ENCODE results near the gene SORL1.
"Not testable (repeated sequence)": the region's sequence is repeated elsewhere in the genome, so short reads cannot be mapped to it uniquely, and the experiment has no call there.

The SORL1 gene

DNA sequence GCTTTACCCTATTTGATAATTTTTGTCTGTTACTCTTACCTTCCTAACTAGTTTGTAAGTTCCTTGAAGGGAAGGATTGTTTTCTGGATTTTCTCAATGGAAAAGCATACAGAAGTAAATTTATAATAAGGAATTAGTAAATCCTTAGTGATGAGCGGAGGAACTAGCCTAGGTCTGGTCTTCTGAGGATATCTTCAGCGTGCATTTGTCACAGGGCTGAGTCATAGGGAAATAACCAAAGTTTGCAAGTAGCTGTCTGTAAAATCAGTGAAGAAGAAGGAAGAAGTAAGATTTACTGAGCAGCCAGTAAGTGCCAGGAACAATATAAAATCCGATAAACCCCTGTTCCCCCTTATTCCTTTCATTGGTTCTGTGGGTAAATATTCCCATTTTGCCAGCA lies 163.4 kb downstream of the SORL1 start:
- FAIRE-seq (no peak), DNase-seq (ENCODE audit: low spot score) (no peak)

DNA sequence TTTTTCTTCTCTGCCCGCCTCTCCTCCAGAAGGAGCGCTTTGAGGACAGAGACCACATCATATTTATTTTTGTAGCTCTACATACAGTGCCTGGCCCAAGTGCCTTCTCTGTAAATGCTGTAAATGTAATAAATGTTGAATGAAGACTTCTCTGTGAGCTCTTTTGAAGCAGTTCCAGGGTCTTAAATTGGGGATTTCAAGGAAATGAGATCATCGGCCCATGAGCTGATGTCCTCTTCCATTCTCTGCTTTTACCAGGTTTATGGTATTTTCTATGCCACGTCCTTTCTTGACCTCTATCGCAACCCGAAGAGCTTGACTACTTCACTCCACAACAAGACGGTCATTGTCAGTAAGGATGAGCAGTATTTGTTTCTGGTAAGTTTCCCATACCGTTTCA lies 166.4 kb downstream of the SORL1 start:
- FAIRE-seq = no peak

DNA sequence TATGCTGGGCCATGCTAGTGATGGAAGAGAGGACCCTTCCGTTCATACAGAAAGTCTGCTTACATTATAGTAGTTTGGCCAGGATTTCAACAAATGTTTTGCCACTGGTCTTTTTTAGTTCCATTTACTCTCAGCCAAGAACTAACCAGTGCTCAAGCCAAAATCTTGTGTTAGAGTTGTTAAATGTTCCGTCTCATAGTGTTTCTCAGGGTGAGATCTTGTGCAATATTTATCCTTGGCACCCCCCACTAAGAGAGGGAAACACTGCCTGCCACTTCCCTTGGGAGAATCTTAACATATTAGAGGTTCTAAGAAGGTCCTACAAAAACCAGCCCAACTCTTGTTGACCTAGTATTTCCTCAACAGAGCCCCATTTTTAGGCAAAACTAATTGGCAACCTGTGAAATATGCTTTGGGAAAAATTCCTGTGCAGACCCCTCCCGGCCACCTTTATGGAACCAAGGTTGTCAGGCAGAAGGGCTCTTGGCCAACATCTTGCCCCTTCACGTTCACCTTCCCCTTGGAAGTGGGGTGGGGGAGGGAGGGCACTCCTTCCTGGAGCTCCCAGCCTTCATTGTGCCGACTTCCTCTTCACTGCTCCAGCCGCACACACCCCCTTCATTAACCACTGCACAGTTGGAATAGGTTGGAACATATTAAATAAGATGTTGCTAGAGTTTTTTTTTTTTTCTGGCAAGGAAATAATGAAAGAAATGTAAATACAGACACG lies 173.8 kb downstream of the SORL1 start:
- DNase-seq (ENCODE audit: low spot score) (no peak), FAIRE-seq (no peak)

More for the DNA sequence above, 166.4 kb downstream of the SORL1 start:
- DNase-seq (ENCODE audit: low spot score) = no peak

DNA sequence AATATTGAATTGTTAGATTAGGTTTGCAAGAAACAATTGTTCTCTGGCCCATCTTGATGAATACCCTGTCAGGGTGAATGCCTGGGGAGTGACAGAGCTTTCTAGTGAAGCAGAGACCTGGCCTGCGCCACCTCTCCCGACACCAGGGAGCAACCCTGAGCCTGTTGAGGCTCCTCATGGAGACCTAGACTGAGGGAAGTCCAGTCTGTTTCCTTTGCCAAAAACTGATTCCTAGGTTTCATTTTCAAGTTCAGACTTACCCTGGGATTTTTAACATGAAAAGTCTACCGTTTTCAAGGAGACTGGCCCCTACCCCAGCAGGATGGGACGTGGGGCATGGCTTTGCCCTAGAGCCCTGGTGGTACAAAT lies 174.4 kb downstream of the SORL1 start:
- no peak for DNase-seq (ENCODE audit: low spot score)
- FAIRE-seq = no peak

DNA sequence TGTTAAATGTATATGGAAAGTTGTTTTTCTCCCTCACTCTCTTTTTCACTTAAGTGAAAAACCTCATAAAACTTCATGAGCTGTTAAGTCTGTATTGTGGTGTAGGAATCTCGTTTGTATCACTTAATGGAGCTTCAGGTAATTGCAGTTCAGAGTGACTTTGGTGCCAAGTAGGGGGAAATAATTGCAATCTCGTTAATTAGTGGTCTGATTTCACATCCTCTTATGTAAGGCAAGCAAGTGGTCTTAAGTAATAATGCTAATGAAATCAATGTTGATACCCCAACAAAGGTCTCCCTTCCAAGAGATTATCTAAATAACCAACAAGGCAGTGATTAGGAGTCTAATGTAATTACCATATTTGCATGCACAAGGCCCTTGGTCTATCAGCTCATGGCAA lies 174.9 kb downstream of the SORL1 start:
- no peak for DNase-seq (ENCODE audit: low spot score)
- FAIRE-seq = no peak

DNA sequence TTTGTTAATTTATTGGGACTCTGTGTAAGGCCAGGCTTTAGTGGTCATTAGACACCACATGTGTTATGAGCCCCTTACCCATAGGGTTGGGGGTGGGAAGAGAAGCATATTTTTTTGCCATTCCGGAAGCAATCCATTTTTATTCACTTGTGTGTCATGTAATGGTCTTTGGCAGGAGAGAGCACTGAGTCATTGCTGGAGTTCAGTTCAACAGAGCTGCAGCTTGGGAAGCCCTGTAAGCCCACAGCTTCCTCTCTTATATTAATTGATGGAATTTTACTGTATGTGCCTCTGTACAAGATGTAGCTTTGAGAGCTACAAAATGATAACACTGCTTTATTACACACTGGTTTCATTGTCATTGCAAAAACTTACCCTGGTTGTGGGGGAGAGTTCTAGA lies 177.9 kb downstream of the SORL1 start:
- no peak for FAIRE-seq
- peak; percentile 23 for DNase-seq (ENCODE audit: low spot score)

DNA sequence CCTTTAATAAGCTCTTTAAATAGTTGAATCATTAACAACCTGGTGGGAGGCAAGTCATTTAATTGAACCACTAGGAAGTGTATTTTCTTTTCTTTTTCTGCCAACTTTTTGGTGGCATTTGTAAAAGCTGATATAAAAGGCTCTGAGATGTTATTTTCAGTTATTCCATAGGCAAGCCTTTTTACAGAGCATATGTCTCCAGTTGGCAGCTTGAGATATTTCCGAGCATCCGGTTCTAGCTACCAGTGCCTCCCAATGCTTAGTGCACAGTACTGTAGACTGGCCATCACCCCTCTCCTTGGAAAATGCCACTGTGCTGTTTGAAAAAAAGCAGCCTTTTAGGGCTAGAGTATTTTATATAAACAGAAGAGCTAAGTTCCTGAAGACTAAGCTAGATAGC lies 179.3 kb downstream of the SORL1 start:
- FAIRE-seq = no peak
- no peak for DNase-seq (ENCODE audit: low spot score)

DNA sequence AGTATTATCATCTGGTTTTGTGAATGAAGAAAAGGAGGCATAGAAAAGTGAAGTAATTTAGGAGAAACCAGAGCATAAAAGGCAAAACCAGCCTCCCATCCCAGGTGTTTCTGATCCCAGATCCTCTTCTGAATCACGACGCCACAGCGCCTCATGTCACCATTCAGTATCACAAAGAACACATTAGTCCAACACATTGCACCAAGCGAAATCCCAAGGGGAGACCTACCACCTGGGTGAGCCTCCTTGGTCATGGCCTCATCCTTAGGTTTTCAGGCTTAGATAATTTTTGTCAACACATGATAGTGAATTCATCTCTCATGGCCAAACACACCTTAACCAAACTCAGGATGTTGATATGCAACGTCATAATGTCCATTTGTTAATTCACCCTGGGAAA lies 182.2 kb downstream of the SORL1 start:
- DNase-seq (ENCODE audit: low spot score) (no peak), FAIRE-seq (no peak)

DNA sequence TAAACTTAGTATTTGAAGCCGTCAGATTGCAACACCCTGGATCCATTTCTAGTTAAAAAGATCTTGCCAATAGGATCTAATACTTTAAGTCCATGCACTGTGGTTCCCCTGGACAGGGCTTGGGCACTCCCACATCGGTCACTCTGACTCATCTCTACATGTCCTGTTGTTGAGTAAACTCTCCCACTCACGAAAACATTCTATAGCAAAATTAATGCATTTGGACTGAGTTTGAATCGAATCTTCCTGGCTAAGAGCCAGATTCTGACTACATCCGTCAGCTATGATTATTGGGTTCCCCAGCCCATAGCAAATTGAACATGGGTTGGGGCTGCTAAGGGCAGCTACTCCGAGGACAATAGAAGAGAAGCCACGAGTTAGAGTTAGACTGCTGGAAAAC lies 182.8 kb downstream of the SORL1 start:
- FAIRE-seq = no peak

DNA sequence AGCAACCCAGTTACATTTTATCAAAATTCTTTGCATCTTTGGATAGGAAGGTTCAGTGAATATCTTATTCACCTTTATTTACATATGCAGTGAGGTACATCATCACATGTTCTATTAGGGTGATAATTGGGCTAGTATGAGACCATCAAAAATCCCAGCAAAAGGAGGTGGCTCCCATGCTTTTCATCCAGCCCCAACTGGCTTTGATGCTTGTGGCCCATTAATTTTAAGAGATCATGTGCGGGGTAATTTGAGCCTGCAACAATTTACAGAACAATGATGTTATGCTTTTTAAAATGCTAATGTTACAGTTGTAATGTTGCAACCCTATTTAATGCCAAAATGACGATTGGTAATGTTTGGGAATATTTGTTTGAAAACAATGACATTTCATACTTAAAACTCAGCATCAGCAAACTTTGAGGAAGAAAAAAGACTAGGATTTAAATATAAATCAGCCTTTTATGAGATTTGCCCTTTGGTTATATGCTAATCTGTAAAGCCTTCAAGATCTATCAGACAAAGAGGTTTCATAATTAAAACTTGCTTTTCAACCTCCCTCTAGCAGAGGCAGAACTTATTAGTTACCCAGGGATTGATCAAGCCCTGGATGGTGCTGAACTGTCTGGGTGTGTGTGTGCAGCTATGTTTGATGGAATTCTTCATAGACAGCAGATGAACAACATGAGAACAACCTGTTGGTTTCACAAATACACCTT lies 184.1 kb downstream of the SORL1 start:
- DNase-seq (ENCODE audit: low spot score) (no peak), FAIRE-seq (no peak)

More for the DNA sequence above, 182.8 kb downstream of the SORL1 start:
- no peak for DNase-seq (ENCODE audit: low spot score)

DNA sequence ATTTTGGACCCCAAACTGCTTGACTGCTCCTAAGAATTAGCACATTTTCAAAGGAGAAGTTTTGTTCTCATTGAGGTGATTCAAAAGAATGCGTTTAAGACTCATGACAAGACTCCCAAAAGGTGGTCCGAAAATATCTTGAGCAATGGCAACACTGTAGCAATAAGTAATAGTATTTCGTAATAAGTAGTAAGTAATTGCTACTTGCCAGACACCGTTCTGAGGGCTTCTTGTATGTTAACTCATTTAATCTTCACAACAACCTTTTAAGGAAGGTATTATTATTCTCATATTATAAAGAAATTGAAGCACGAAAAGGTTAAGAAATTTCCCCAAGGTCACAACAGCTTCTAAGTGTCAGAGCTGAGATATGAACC lies 184.7 kb downstream of the SORL1 start:
- no peak for FAIRE-seq

DNA sequence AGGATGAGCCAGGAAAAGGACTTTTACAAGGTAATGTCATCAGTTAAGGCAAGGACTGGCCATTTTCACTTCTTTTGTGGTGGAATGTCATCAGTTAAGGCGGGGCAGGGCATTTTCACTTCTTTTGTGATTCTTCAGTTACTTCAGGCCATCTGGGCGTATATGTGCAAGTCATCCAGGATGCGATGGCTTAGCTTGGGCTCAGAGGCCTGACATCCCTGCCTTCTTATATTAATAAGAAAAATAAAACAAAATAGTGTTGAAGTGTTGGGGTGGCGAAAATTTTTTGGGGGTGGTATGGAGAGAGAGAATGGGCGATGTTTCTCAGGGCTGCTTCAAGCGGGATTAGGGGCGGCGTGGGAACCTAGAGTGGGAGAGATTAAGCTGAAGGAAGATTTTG lies 185.5 kb downstream of the SORL1 start:
- FAIRE-seq; DNase-seq (ENCODE audit: low spot score): not testable (repeated sequence)

More for the DNA sequence above, 184.7 kb downstream of the SORL1 start:
- no peak for DNase-seq (ENCODE audit: low spot score)

DNA sequence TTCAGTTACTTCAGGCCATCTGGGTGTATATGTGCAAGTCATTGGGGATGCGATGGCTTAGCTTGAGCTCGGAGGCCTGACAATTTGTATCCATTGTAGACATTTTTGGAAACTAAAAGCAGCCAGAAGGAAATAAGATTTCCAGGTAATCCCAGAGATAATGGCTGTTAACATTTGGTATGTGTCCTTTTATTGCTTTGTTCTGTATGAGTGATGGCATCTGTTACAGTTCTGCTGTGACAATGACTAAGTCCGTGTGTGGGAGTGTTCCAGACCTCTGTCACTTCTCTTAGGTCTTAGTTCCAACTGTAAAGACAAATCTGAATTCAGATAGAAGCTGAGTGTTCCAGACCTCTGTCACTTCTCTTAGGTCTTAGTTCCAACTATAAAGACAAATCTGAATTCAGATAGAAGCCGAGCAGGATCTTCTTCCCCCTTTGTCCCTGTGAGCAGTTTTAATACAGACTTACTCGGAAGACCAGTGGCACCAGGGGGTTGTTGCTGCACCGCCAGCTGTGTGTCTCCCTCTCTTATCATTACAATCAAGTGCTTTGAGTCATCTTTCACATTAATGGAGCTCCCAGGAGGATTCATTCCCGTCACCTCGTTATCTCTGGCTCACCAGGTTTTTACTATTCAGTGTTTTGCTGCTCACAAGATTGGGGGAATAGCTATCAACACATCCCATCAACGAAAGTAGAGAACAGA lies 191.5 kb downstream of the SORL1 start:
- DNase-seq (ENCODE audit: low spot score) (no peak), FAIRE-seq (no peak)

DNA sequence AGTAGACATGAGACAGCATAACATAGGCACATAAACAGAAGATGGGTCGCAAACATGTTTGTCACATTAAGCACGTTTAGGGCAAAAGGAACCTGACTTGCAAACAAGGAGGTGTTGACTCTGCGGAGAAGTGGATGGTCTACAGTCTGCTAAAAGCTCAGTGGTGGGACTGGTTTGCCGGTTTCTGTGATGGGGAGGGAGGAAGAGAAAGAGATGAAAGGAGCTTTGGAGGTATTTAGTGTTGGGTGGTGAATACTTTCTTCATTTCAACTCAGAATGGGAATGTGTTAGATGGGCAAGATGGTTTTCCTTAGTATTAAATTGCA lies 192.0 kb downstream of the SORL1 start:
- DNase-seq (ENCODE audit: low spot score) = no peak
- FAIRE-seq = no peak

DNA sequence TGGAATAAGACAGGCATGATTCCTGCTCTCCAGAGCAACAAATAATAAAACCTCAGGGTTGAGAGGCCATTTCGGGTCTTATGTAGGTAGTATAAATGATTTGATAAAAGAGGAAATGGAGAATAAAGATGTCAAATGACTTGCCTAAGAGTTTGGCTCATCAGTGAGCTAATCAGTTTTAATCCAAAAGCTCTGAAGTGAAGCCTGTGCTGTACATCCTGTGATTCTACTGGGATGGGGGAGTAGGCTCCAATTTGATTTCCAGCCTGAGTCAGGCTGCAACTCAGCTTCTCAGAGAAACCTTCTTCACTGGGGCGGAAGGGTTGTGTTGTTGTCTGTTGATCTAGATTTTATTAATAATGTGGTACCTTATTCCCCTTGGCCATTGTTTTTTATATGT lies 192.9 kb downstream of the SORL1 start:
- no peak for FAIRE-seq
- no peak for DNase-seq (ENCODE audit: low spot score)

DNA sequence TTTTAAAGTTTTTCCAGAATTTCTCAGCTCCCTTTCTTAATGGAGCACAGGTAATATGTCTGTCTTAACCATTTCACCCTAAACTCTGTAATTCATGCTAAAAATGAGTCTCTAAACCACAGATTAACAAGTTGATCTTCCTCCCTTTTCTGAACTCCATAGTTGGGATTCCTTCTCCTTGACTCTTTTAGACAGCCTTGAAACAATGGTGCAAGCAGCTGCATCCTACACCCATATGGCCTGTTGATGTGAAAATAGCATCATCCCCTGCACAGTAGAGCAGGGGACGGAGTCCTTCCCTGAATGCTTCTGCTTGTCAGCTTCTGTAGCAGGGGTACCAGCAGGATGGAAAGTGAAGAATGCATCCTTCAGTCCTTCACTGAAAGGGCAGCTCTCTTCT lies 193.5 kb downstream of the SORL1 start:
- no peak for FAIRE-seq

DNA sequence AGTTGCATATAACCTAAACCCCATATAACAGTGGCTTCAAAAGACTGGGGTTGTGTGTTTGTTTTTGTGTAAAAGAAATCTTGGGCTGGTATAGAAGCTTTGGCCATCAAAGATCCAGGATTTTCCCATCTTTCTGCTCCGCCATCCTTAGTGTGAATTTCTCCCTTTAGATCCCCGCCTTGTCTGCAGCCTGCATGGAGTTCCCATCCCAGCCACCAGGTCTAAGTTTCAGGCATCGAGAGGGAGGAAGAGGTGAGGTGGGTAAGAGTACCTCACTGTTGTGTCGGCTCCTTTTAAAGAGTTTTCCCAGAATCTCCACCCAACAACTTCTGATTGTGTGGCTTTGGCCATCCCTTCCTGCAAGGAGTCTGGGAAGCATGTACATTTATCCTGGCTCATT lies 196.2 kb downstream of the SORL1 start:
- no peak for DNase-seq (ENCODE audit: low spot score)
- FAIRE-seq = no peak

More for the DNA sequence above, 193.5 kb downstream of the SORL1 start:
- no peak for DNase-seq (ENCODE audit: low spot score)

DNA sequence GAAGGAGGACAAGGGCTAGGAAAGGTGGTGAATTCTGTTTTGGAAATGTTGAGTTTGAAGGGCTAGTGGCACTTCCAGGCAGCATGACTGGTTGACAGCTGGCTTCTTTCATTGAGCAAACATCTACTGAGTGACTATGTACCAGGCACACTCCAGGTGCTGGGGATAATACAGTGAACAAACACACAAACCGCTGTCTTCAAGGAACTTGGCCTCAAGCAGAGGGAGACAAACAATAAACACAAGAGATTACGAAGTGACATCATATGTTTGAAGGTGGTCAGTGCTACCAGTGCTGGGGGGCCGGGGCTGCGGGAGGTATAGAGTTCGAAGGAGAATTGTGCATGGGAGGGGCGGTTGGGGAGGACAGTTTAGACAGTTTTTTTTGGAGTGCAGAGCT lies 197.7 kb downstream of the SORL1 start:
- FAIRE-seq (no peak), DNase-seq (ENCODE audit: low spot score) (no peak)

DNA sequence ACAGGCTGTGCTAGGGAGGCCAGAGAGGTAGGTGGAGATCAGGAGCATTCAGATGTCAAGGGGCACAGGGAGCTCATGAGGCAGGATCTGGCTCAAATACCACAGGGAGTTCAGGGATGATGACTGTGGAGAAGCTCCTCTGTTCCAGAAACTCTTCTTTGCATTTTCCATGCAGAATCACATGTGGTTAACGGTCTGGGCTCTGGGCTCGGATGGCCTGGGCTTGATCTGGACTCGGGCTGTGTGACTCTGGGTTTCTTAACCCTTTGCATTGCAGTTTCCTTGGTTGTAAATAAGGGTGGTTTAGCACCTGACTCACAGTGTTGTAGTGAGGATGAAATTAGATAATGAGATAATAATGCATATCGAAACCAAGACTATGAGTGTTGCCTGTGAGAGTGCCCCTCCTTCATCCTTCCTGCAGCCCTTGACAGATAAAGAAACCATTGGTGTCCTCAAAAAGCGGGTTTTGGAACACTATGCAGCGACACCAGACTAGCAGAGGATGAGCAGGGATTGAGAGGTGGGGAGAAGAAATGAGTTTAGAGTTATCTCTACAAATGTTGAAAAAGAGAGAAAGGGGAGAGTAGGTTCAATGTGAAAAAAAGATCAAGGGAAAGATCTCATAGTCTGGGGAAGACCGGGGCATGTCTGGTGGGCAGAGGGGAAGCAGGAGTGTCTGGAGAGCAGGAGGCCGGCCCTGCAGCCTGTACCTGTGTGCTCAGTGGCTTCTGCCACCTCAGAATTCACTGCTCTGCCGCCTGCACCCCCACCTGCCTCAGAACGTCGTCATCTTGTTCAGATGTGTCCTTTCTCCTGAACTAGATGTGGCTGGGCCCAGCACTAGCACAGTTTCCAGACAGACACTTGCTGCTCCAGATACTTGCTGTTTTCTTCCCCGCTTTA lies 198.5 kb downstream of the SORL1 start:
- DNase-seq (ENCODE audit: low spot score) (no peak), FAIRE-seq (no peak)

DNA sequence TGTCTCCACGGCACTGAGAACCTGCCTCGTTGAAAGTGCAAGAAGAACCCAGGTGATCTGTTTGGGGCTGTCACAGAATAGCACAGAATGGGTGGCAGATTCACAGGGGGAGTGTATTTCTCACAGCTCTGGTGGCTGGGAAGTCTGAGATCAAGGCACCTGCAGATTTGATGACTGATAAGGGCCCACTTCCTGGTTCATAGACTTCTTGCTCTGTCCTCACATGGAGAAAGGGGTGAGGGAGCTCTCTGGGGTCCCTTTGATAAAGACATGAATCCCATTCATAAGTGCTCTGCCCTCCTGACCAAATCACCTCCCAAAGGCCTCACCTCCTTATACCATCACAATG lies 199.1 kb downstream of the SORL1 start:
- no peak for FAIRE-seq
- no peak for DNase-seq (ENCODE audit: low spot score)

DNA sequence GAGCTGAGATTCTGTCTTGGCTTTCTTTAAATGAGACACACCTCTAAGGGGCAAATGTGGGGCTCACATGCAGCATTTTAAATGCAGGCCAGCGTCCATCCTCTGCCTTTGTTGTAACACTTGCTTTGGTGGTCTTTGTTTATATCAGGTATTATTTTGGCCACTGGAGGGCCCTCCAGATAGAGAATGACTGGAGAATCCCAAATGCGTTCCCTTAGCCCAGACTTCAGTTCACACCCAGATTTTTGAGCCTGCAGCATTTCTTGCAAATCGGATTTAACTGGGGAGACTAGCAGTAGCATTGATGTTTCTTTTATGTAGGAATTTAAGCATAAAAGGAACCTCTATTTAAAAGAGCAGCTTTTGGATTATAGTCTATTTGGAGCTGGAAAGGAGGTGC lies 200.9 kb downstream of the SORL1 start:
- FAIRE-seq = no peak
- no peak for DNase-seq (ENCODE audit: low spot score)
